NCI-H345 treated with DMSO at 0.1 percent for 48 hours (cell line): ENCODE results near the gene SMARCB1.

Source experiments
- DNase-seq: peaks from one replicate; lab custom pipeline; 2025; ENCODE audit not compliant: unreplicated experiment; lab: John Stamatoyannopoulos, UW

The SMARCB1 gene

DNA sequence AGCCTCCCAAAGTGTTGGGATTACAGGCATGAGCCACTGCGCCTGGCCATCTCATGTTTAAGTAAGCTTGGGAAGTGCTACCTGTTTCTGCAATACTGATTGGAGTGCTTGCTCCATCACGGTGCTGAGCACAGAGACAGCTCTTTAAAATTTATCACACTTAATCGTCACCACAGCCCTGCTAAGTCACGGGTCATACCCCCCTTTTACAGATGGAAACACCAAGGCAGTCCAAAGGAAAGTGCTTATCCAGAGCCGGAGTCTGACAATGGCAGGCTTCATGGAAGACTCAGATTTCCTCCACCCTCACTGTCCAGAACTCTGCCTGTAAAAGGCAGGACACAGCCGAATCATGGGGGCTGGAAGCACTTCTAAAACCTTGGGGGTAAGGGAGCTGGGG is 26.7 kb upstream of the SMARCB1 start:
- no peak for DNase-seq

DNA sequence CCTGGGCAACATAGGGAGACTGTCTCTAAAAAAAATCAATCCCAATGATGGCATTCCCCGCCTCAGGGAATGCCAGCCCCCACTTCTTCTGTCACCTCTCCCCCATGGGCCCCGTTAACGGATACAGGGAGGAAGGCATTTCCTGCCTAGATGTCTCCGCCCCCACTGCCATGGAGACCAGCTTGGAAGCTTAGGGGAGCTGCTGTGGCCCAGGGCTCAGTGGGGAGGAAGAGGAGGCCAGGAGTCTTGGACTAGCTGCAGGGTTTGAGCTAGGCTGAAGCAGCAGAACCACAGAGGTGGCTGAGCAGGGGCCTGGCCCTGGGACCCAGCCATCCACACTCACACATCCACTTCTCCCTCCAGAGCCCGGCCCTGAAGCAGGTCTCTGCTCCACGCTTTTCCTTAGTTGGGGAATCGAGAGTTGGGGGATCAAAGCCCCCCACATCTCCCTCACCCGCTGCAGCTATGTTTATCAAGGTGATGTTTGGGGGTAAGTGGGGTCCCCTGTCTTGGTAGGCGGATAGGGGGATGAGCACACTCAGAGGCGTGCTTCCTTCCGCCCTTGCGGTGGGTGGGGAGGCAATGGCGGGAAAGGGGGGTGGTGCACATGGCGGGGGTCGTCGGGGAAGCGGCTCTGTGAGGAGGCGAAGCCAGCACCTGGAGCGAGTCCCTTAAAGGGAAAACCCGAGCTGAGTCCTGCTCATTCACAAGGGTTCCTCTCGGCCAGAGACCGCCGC is 23.8 kb upstream of the SMARCB1 start, which contains the start of gene C22orf15:
TSS of gene C22orf15 (plus strand) at position 149 of the 737 bp plus-strand sequence. CDS start at position 466, 317 bp downstream.
- DNase-seq: no peak

DNA sequence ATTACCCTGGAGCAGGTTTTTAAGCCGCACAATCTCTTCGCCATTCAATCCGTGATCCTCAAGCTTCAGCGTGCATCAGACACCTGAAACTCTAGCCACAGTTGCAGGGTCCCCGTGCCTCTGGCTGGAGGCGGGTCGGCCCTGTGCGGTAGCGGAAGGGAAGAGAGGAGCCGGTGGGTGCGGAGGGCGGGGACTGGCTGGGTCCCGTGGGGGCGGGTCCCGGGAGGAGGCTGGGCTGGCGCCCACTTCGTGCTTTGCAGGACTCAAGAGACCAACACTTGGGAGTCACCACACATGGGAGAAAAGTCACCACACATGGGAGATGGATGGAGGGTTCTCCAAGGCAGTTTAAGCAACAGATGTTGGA is 23.2 kb upstream of the SMARCB1 start:
- no peak for DNase-seq

DNA sequence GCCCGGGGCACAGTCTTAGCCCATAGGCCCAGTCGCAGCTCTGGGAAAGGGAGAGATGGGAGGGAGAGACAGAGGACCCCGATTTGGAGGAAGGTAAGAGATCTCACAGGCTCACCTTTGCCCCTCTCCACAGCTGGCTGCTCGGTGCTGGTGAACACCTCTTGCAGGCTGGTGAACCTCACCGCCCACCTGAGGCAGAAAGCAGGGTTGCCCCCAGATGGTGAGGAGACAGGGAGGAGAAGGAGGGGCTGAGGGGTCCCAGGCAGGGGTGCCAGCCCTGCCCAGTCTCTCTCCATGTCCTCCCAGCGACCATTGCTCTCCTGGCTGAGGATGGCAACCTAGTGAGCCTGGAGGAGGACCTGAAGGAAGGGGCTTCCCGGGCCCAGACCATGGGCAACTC is 22.8 kb upstream of the SMARCB1 start:
- DNase-seq: no peak

DNA sequence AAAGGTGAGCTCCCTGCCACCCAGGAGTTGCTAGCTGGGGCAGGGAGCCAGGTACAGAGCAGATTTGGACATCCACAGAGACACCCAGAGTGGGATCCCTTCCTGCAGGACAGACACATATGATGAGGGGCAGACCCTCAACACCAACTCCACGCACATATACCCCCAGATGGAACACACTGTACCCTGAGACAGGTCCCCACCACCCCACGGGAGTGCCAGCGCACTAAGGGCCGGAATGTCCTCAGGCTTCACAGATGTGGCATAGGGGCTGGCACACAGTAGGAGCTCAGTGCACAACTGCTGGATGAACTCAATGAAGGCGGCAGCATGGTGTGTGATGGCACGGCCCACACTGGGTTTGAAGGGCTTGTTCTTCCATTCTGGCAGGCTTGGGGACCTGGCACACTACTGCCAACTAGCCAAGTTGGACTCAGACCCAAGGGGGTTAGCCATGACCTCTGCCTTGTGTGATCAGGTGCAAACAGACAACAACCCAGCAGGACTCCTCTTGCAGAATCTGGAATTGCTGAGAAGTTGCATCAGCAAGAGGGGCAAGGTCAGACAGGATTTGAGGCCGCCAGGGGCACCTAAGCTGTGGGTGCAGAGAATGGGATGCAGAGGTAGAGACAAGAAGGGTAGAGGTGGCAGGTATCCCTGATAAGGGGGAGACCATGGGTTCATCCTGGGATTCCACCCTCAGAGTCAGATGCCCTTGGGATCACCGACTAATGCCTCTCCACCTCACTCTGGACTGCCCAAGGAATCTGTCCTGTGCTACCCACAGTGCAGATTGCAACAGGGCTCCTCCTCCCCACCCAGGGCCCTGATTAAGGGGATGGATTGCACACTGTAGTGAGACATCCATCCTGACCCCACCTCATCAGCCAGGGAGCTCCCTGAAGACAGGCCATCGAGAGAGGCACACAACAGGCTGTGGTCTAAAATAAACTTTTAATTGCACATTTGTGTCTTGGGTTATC is 21.6 kb upstream of the SMARCB1 start:
- no peak for DNase-seq

DNA sequence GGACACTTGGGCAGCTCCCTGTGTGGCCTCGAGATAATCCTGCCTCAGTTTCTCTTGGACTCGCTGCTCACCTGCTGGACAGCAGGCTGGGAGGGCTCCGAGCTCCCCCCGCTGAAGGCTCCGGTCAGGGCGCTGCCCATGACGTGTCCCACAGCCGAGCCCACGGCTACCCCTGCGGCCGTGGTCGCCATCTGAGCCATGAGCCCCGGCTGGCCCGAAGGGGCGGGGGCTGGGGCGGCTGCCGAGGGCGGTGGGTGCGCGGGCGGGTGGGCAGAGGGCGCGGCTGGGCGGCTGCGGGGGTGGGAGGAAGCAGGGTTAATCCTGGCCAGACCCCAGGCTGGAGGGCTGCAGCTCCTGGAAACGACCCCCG is 19.5 kb upstream of the SMARCB1 start:
- DNase-seq: no peak

DNA sequence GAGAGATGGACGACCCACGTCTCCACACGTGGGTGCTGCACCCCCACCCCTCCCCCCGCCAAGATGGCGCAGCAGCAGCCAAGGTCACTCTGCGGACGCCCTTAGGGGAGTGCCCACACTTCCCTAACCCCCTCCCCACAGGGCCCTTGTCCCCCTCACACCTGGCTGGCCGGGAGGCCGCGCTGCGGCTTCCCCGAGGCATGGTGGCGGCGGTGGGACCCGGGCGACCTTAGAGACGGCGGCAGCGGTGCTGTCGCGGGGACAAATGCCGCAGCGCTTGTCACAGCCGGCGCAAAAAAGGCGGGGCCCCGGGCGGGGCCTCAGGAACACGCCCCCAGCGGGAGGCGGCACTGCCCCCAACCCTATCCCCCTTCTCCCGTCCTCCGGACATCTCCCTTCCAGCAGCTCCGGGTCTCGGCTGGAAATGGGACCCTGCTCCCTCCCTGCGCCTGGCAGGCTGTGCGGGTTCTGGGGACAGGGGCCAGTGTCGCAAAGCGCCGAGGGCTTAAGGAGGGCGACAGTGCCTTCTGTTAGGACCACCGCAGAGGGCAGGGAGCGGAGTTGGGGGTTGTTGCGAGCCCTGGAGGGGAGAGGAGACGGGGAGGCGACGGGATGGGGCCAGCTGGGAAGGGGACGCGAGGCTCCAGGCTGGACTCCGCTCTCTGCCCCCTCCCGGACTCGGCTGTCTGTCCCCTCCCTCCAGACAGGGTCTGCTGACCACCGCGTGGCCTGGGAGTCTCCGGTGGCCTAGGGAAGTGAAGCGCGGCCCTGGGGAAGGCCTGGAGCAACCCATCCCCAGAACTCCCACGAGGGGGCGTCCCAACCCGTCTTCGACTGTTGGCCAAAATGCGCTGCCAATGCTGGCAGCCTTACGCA is 18.9 kb upstream of the SMARCB1 start, which contains the start of gene CHCHD10:
TSS of gene CHCHD10 (minus strand) at position 300 of the 876 bp plus-strand sequence. CDS start at position 202, 98 bp downstream.
- peak; percentile 65 for DNase-seq

DNA sequence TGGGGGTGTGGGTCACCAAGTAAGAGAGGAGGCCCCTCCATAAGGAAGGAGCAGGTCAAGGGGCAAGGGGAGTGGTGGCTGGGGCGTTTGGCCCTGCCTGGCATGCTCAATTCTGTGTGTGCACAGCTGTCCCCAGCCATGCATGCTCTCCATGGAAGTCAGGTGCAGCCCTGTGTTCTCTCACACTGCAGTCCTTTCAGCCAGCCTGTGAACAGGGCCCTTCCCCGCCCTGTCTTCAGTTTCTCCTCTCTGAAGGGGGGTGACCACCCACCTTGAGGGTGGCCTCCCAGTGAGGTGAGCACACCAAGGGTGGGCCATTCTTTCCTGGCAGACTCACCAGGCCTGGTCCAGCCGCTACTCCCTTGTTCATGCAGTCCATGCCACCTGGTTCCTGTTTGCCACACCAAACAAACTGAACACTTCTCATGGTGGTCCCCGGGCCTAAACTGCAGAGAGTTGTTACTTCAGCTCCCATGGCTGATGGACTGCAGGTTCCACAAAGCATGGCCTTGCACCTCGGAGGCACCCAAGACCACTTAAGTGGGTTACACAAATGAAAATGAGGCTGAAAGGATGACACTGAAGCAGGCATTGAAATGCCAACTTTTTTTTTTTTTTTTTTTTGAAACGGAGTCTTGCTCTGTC is 17.3 kb upstream of the SMARCB1 start:
- peak; percentile 48 for DNase-seq

DNA sequence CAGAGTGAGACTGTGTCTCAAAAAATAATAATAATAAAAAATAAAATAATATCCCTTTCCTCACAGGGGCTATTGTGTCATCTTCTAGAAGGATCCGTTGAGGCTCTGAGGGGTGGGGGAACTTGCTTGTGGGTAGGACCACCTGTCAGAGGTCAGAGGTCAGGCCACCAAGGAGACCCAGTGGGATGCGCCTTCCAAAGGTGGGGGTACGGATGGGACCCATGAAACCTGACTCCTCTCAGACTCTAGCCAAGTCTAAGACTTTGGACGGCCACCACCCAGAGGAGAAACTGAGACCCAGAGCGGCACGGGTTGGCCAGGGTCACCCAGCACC is 14.5 kb upstream of the SMARCB1 start:
- DNase-seq: no peak

DNA sequence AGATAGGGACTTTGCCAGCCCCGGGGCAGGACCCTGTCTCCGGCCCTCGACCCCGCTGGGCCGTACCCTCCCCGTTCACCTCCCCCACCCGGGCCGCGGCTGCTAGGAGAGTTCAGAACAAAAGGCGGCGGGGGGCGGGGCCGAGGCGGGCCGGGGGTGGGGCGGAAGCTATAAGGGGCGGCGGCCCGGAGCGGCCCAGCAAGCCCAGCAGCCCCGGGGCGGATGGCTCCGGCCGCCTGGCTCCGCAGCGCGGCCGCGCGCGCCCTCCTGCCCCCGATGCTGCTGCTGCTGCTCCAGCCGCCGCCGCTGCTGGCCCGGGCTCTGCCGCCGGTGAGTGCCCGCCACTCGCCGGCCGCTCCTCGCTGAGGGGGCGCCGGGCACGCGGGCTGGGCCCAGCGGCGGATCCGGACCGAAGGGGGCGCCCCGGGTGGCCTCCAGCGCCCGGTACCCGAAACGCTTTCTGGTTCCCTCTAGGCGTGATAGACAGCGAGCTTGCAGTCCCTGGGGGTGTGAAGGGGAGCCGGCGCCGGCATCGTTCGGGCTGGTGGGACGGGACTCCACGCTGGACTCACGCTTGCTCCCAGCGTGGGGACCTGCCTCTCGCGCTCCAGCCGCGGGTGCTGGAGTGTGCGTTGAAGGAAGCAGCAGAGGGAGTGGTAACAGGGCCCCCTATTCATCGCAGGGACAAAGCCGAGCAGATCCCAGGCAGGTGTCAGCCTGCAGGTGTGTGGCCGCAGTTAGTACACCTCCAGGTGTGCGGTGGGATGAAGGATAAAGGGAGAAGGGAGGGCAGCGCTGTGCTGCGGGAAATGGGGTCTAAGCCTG is 13.9 kb upstream of the SMARCB1 start, which contains the start of gene MMP11:
TSS of gene MMP11 (plus strand) at position 201 of the 825 bp plus-strand sequence. CDS start at position 223, 22 bp downstream.
- DNase-seq: peak; percentile 57

DNA sequence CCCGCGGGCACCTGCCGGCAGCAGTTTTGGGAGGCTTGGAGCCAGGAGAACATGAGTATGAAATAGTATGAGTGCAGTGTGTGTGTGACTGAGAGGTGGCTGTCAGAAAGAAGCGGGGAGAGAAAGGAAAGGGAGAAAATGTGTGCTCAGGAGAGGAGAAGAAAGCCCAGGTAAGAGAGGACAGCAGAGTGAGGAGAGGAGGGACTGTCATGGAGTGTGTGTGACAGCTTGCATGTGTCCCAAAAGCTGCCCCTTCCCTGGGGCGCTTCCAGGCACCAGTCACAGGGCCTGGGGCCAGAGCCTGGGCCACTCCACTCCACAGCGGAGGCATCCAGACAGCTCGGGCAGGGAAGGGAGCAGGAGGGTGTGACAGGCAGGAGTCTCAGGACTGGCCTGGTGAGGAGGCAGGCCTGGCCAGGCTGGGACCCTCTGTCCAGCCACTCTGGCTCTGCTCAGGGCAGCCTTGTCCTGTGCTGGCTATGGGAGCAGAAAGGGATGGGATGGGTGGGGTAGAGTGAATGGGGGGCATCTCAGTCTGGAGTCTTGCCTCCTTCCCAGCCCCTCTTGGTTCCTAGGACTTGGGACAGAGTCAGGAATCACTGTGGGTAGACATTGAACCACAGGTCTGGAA is 13.2 kb upstream of the SMARCB1 start:
- DNase-seq: no peak

DNA sequence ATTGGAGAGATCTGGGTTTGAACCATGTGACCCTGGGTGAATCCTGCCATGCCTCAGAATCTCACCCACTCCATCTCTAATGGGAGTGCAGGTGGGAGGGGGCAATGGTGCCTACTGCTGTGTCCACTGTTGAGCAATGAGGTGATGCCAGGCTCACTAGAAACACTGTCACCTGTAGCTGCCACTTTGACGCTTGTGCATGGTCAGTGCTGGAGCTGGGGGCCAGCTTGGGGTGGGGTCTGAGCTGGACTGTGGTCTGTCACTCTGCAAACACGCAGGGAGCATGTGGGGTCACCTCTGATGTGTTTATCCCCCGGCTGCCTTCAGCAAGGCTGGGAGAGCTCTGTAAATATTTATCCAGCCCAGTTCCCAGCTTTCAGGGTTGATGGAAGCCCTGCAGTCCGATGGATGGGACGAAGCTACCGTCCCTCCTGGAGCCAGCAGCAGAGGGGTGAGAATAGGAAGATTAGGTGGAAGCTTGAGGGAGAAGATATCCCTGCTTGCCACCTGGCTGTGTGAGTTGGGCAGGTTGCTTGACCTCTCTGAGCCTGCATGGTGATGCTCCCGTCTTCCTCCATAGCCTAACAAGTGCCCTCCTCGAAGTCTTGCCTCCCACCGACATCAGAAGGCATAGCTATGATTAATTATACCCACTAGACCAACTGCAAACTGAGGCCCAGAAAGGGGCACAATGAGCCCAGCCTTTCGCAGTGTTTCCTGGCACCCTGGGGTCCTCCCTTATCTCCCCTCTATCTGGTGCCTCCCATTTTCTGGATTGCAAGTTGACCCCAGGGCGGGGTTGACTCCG is 12.4 kb upstream of the SMARCB1 start:
- DNase-seq: no peak

DNA sequence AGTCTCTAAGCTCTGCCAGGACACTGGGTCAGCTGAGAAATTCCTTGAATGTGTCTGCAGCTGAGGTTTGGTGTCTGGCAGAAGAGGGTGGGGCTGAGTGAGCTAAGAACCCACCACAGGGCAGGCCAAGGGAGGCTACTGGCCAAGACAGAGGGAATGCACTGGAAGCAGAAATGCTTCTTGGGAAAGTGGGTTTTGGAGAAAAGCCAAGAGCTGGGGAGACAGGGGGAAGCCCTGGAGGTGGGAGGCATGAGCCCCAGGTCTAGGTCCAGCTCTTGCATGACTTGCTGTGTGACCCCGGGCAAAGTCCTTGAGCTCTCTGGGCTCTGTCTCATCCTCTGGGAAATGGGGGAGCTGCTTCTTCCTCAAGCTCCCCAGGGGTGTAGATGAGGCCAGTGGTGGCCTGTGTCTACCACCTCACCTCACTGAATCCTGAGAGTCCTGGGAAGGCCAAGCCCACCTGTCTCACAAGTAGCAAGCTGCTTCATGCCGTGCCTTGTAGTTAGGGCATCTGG is 11.8 kb upstream of the SMARCB1 start:
- DNase-seq: no peak

DNA sequence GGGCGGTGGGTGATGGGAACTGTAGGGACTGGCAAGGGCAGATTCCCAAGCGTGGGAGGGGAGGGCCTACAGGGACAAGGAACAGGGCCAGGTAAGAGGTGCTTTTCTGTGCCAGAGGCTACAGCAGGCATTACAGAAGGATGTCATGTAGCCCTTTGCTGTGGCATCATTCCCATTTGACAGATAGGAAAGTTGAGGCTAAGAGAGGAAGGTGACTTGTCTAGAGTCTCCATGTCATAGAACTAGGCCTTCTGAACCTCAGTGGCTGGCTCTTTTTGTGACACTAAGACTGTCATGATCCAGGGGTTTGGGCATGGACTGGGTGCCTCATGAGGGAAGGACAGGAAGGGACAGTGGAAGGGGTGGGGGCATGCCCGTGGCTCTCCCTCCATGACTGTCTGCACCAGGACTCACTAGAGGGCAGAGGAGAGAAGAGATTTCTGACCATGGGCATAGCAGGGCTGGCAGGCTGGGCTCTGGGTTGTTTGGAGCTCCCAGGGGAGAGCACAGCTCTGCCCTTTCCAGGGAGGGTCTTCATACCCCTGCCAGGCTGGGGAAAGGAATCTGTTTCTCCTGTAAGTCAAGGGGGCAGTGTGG is 10.9 kb upstream of the SMARCB1 start:
- no peak for DNase-seq

DNA sequence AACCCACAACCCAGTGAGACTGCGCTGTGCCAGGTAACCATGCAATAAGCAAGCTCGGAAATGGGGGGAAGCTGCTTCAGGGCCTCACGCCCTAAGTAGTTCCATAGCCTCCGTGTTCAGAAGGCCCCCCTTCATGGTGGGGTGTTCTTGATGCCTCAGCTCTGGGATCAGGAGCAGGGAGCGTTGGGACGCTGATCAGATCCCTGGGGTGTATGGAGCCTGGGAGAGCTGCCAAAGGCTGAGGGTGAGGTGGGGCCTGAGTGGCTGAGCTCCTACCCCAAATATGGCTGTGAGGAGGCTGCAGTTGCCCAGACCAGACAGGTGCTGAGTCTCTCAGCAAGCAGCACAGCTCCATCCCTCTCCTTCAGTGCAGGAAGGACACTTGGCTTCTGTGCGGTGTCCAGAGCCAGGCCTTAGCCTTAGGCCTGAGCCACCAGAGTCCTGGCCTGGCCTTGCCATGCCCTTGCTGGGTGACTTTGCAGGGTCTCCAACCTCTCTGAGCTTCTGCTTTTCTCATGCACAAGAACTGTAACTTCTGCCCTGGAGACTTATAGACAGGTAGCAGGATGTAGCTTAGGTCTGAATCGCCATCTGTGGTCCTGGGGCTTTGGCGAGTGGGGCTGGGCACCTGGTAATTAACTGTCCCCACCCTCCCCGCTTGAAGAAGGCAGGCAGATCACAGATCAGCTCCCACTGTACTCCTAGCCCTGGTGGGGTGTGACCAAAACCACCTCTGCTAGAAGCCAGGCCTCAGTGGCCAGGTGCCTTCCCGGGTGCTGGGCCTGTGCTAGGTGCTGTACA is 8.8 kb upstream of the SMARCB1 start:
- no peak for DNase-seq

DNA sequence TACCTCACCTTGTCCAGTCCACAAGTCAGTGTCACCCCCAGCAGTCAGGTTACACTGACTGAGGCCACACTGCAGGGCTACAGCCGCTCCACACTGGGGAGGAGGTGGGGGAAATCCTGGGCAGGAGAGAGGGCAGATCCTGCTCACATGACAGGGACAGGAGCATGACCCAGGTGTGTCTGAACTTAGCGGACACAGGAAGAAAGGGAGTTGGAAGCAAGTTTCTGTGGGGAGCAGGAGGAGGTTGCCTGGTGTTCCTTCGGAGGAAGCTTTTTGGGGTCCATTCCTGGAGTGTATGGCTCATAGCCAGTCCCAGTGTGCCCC is 8.2 kb upstream of the SMARCB1 start:
- DNase-seq: no peak

DNA sequence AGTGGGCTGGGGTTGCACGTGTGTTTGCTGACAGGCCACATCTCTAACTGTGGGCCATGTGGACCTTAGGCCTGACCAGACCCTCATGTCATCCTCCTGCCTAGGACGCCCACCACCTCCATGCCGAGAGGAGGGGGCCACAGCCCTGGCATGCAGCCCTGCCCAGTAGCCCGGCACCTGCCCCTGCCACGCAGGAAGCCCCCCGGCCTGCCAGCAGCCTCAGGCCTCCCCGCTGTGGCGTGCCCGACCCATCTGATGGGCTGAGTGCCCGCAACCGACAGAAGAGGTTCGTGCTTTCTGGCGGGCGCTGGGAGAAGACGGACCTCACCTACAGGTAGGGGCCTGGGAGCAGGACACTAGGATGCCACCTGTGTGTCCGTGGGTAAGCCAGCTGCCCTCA is 7.7 kb upstream of the SMARCB1 start:
- DNase-seq: no peak
